Right atrium auricular region (tissue), 2 donors: ENCODE data around the gene BST2. TPM values are rescaled to one million over a fixed set of nuclear protein-coding genes. Genes with fewer than 3 reads are reported as not detected.

Experiments
- DNase-seq: peaks from one replicate; pipeline ENCODE4 v3.0.0-alpha.2; 2019; ENCODE audit warnings: low spot score
- H3K27ac ChIP-seq, 2 donors: fragments of 200-600 bp; sonication (generic); 1 replicate in 1 of 2; 2 replicates in 1 of 2; pipeline ENCODE4 v1.5.1; 2016 to 2019
- H3K27me3 ChIP-seq, 2 donors: fragments of 200-600 bp; sonication (generic); one replicate each; pipeline versions ENCODE4 v1.5.1 to v1.6.0; 2017 to 2019
- H3K36me3 ChIP-seq: fragments of 200-600 bp; sonication (generic); one replicate; pipeline ENCODE4 v1.5.1; 2016
- H3K4me1 ChIP-seq, 2 donors: fragments of 200-600 bp; sonication (generic); one replicate each; pipeline versions ENCODE4 v1.5.1 to v1.6.0; 2017 to 2019
- H3K4me3 ChIP-seq, 2 donors: fragments of 200-600 bp; sonication (generic); 1 replicate in 1 of 2; 2 replicates in 1 of 2; pipeline ENCODE4 v1.5.1; 2017 to 2019; ENCODE audit warnings: mild to moderate bottlenecking in 1 of 2, moderate library complexity in 1 of 2
- H3K9me3 ChIP-seq, 2 donors: fragments of 200-600 bp; sonication (generic); one replicate each; pipeline ENCODE4 v1.5.1; 2019
- total RNA-seq, 2 donors: library from RNA; depleted of rRNA; stranded (reverse); fragments of >200 nt; gene quantifications; one replicate each; pipeline ENCODE4 v1.1.0, GENCODE V29; 2016
- TF ChIP-seq, protein P1 (sequence below), 2 donors: fragments of 200-600 bp; sonication (generic); IDR thresholded peaks; one replicate each; pipeline ENCODE4 v1.5.1; 2019; ENCODE audit warnings: antibody characterized with exemption in 2 of 2

Gene BST2
- total RNA-seq, 2 donors from 2014 or later = 32.1 to 35.3 TPM

DNA sequence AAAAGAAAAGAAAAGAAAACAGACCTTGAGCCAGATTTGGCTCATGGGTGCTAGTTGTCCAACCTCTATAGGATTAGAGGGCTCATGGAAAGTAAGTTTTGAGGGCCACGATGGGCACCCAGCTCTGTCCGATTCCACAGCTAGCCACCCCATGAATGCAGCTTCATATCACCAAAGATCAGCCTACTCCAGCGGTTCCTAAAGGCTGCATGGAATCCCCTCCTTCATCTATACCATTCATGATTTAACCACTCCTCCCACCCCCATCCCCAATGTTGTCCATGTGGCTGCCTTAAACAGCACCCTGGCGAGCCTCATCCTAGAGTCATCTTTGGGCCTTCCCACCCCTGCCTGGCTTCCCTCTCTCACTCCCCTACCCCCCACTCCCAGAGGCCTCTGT lies 16.5 kb upstream of the BST2 start:
- DNase-seq = no peak
- Histone ChIP-seq H3K9me3 (no peaks in the 10 kb centered on the region), H3K27ac (no peak overlapping the region), H3K27me3 (no peaks in the 10 kb centered on the region), H3K36me3 (no peaks in the 10 kb centered on the region), H3K4me1 (peaks cover 0 to 25% of the 10 kb centered on the region in 2 donors), H3K4me3 (no peak overlapping the region)
- TF ChIP-seq, protein P1, sequence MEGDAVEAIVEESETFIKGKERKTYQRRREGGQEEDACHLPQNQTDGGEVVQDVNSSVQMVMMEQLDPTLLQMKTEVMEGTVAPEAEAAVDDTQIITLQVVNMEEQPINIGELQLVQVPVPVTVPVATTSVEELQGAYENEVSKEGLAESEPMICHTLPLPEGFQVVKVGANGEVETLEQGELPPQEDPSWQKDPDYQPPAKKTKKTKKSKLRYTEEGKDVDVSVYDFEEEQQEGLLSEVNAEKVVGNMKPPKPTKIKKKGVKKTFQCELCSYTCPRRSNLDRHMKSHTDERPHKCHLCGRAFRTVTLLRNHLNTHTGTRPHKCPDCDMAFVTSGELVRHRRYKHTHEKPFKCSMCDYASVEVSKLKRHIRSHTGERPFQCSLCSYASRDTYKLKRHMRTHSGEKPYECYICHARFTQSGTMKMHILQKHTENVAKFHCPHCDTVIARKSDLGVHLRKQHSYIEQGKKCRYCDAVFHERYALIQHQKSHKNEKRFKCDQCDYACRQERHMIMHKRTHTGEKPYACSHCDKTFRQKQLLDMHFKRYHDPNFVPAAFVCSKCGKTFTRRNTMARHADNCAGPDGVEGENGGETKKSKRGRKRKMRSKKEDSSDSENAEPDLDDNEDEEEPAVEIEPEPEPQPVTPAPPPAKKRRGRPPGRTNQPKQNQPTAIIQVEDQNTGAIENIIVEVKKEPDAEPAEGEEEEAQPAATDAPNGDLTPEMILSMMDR (IDR thresholded peaks at IDR 0.05) = no peak

DNA sequence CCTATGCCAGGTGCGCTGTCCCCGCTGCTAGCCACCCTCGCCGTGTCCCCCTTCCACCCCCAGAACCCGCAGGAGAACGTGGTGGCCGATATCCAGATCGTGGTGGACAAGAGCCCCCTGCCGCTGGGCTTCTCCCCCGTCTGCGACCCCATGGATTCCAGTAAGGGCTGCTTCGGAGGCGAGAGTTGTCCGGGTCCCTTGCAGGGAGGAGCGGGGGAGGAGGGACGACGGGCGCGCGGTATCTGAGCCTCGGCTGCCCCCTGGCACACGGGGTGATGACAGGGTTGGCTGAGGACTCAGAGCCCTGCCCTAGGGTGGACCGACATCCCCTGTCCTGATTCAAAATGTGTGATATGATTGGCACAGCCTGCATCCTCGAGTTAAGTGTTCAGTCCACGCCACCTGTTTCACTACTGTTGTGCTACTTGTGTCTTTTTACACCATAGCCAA lies 15.1 kb upstream of the BST2 start:
- TF ChIP-seq, protein P1 (IDR thresholded peaks at IDR 0.05) = no peak
- no peak for DNase-seq
- H3K36me3 ChIP-seq = no peaks in the 10 kb centered on the region
- peak overlapping the region; percentile 60 to 93 for H3K4me3 ChIP-seq
- H3K27ac ChIP-seq = peak overlapping the region; percentile 76 to 80
- no peaks in the 10 kb centered on the region for H3K9me3 ChIP-seq
- no peaks in the 10 kb centered on the region for H3K27me3 ChIP-seq
- H3K4me1 ChIP-seq = peaks cover 0 to 25% of the 10 kb centered on the region in 2 donors

DNA sequence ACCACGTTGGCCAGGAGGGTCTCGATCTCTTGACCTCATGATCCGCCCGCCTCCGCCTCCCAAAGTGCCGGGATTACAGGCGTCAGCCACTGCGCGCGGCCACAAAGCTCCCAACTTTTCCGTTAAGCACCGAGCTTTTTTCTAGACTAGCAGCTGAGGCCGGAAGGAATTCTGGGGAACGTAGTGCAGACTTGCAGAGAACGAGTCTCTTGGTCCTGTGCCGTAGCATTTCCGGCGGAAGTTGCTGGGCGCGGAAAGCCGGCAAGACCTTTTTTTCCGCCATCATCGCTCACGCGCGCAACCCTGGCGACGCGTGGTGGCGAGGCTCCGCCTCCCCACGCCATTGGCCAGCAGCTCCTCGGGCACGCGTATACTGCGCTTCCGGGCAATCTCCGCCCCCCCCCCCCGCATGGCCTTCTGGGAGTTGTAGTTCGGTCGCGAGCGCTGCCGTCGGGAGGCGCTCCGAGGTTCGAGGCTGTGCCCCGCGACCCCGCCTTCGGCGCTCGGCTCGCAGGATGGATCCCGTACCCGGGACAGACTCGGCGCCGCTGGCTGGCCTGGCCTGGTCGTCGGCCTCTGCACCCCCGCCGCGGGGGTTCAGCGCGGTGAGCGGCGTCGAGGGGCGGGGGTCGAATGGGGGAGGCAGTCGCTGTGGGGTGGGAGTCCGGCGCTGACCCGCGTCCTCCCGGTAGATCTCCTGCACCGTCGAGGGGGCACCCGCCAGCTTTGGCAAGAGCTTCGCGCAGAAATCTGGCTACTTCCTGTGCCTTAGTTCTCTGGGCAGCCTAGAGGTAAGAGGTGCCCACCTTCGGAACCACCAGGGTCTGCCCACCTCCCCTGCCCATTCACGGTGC lies 14.4 kb upstream of the BST2 start, which contains the start of gene MVB12A:
MVB12A (plus strand) TSS at position 427 of the 854 bp plus-strand sequence; CDS start at position 516, 89 bp downstream.
- no peaks in the 10 kb centered on the region for H3K36me3 ChIP-seq
- H3K4me1 ChIP-seq = peaks cover 0 to 21% of the 10 kb centered on the region in 2 donors
- H3K27ac ChIP-seq = peak within 1 kb of the TSS; percentile 76 to 80
- DNase-seq = peak; percentile 98
- peak within 1 kb of the TSS; percentile 60 to 93 for H3K4me3 ChIP-seq
- TF ChIP-seq, protein P1 (IDR thresholded peaks at IDR 0.05) = no peak
- H3K9me3 ChIP-seq = no peaks in the 10 kb centered on the region
- no peaks in the 10 kb centered on the region for H3K27me3 ChIP-seq

DNA sequence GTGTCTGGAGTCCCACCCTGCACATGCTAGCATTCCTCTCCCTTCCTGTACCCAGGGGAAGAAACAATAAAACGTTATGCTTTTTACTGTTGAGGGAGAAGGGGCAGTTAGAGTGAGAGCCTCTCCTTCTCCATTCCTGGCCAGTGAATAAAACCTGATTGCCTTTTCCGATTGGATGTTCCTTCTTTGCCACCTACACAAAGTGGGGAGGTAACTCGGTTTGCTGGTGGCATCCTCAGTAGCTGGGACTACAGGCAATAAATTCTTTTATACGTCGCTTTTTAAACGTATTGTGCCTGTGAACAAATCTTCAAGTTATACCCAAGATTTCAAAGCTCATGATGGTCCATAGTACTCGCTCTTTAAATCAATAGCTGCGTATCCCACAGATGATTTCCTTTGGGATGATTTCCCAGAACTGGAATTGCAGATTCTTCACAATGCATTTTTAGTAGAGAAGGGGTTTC lies 13.8 kb upstream of the BST2 start:
- peak overlapping the region; percentile 76 to 80 for H3K27ac ChIP-seq
- TF ChIP-seq, protein P1 (IDR thresholded peaks at IDR 0.05) = no peak
- H3K4me1 ChIP-seq = peaks cover 0 to 15% of the 10 kb centered on the region in 2 donors
- no peak for DNase-seq
- H3K27me3 ChIP-seq = no peaks in the 10 kb centered on the region
- H3K4me3 ChIP-seq = peak overlapping the region; percentile 26 to 93
- no peaks in the 10 kb centered on the region for H3K9me3 ChIP-seq
- no peaks in the 10 kb centered on the region for H3K36me3 ChIP-seq

DNA sequence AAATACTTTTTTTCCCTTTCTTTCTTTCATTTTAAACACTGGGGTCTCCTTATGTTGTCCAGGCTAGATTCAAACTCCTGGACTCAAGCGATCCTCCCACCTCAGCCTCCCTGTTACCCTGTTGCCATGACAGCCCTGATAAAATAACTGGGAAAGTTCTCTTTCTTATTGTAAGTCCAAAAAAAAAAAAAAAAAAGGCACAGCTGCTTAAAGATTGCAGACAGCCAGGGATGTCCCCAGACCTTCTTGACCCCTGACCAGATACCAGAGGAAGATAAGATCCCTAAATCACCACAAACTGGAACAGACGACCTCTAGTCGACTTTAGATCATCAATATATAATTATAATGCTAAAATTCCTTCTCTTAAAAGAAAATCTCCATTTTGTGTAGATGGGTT lies 13.3 kb upstream of the BST2 start:
- Histone ChIP-seq H3K27me3 (no peaks in the 10 kb centered on the region), H3K9me3 (no peaks in the 10 kb centered on the region), H3K36me3 (no peaks in the 10 kb centered on the region), H3K27ac (peak overlapping the region; percentile 76 to 80), H3K4me1 (peaks cover 0 to 15% of the 10 kb centered on the region in 2 donors), H3K4me3 (peak overlapping the region in 1 of 2 donors; percentile 93)
- TF ChIP-seq, protein P1 (IDR thresholded peaks at IDR 0.05) = no peak
- DNase-seq = no peak
